Activated CD4-positive, alpha-beta T cell treated with anti-CD3 and anti-CD28 coated beads, Interleukin-2, amount 10 ng/mL, durations not matched to agents 24 days and 14 days (primary cell): ENCODE data around the gene GOLGA6L26. TPM values are rescaled to one million over a fixed set of nuclear protein-coding genes. Genes with fewer than 3 reads are reported as not detected.
"Not testable (repeated sequence)": the region's sequence is repeated elsewhere in the genome, so short reads cannot be mapped to it uniquely, and the experiment has no call there.

Experiments used
- DNase-seq: peaks from one replicate; pipeline ENCODE4 v3.0.0; 2022
- H3K27ac Mint-ChIP-seq: one replicate; pipeline ENCODE4 v1.8.0; 2022; ENCODE audit warnings: mild to moderate bottlenecking, mixed read lengths
- H3K27me3 Mint-ChIP-seq: one replicate; pipeline ENCODE4 v1.8.0; 2022; ENCODE audit warnings: mixed read lengths
- H3K36me3 Mint-ChIP-seq: one replicate; pipeline ENCODE4 v1.8.0; 2022; ENCODE audit warnings: low read depth, mild to moderate bottlenecking, mixed read lengths
- H3K4me1 Mint-ChIP-seq: one replicate; pipeline ENCODE4 v1.8.0; 2021; ENCODE audit warnings: mixed read lengths
- H3K4me3 Mint-ChIP-seq: one replicate; pipeline ENCODE4 v1.8.0; 2022; ENCODE audit warnings: mild to moderate bottlenecking, moderate library complexity, mixed read lengths
- H3K9me3 Mint-ChIP-seq: one replicate; pipeline ENCODE4 v1.8.0; 2021; ENCODE audit warnings: mixed read lengths
- intact Hi-C: fragments of 100-400 bp; cut with micrococcal nuclease; formaldehyde crosslinking; loops from one replicate; pipeline ENCODE4 v1.15.1; 2023
- total RNA-seq: library from RNA; stranded (reverse); gene quantifications from 2 replicates; pipeline ENCODE4 v1.2.3, GENCODE V29; 2022

GOLGA6L26 gene
- total RNA-seq, 1 donor from 2014 or later = not detected

DNA sequence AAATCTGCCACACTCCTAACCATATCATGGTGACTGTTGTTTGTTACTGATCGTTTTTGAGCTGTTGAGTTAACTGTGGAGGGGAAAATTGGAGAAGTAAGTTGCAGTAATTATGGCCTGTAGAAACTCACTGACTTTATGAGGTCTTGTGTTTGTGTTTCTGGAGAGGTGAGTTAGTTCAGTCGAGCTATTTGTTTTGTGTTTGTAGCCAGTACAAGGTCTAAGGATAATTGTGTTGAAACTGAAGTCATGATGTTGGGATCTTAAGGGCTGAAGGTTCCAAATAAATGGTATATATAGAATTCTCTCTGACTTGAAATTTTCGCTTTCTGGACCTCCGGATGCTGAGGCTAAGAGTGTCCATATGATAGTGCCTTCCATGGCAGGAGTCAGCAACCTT is 29.2 kb downstream of the GOLGA6L26 start:
- H3K4me1 Mint-ChIP-seq = peaks cover 26% of the 10 kb centered on the region
- H3K27me3 Mint-ChIP-seq, intact Hi-C loops, H3K9me3 Mint-ChIP-seq: not testable (repeated sequence)
- peak overlapping the region; percentile 99 for H3K4me3 Mint-ChIP-seq
- H3K36me3 Mint-ChIP-seq = peaks cover 20% of the 10 kb centered on the region
- DNase-seq = peak; percentile 15
- peak overlapping the region; percentile 3 for H3K27ac Mint-ChIP-seq

DNA sequence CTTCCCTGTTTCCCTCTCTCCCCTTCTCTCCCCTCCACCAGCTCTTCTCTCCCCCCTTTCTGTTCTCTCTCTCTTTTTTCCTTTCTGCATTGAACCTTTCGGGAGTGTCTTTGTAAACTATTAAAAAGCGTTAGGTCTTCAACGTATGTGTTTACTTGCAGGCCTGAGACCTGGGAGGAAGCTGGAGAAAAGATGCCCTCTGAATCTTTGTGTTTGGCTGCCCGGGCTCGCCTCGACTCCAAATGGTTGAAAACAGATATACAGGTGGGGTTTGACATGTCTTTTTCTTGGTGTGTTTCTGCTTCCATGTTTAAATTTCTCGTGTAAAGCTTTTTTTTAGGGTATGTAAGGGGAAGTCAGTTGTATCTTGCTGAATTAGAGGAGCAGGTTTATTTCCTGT is 29.7 kb downstream of the GOLGA6L26 start:
- H3K27me3 Mint-ChIP-seq, intact Hi-C loops, H3K9me3 Mint-ChIP-seq: not testable (repeated sequence)
- Mint-ChIP-seq H3K4me3 (peak overlapping the region; percentile 99), H3K36me3 (peaks cover 15% of the 10 kb centered on the region), H3K27ac (peak overlapping the region; percentile 95), H3K4me1 (peaks cover 26% of the 10 kb centered on the region)
- DNase-seq = peak; percentile 66

GRCh38 chr15:23303654-23304053 is 30.3 kb downstream of the GOLGA6L26 start:
- peak overlapping the region; percentile 95 for H3K27ac Mint-ChIP-seq
- H3K36me3 Mint-ChIP-seq = peaks cover 14% of the 10 kb centered on the region
- H3K4me1 Mint-ChIP-seq = peaks cover 26% of the 10 kb centered on the region
- H3K27me3 Mint-ChIP-seq, H3K9me3 Mint-ChIP-seq, intact Hi-C loops: not testable (repeated sequence)
- peak overlapping the region; percentile 99 for H3K4me3 Mint-ChIP-seq
- peak; percentile 88 for DNase-seq

DNA sequence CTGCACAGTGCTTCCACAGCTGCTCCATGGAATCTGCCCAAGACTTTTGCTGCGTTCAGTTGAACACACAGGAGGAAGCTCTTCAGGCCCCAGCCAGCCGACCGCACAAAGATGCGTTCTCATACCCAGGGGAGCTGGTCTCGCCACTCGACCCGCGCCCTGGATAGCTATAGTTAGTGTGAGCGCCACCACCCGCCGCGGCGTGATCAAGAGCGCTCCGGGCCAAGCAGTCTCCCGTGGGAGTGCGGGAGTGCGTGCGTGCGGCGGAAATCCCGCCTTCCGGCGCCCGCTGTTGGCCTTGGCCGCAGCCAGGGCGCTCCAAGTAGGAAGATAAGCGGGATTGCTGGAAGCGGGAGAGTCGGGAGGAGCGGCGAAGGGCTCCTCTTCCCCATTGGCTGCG is 30.8 kb downstream of the GOLGA6L26 start:
- H3K4me1 Mint-ChIP-seq = peaks cover 22% of the 10 kb centered on the region

More for the DNA sequence above, 30.8 kb downstream of the GOLGA6L26 start:
- H3K4me3 Mint-ChIP-seq, DNase-seq, intact Hi-C loops, H3K27ac Mint-ChIP-seq, H3K9me3 Mint-ChIP-seq, H3K27me3 Mint-ChIP-seq: not testable (repeated sequence)
- H3K36me3 Mint-ChIP-seq = peaks cover 14% of the 10 kb centered on the region

Other genes with a start within 250 kb of the GOLGA6L26 start
- not detected in 2 replicates for gene GOLGA6L1, start 197.4 kb downstream of the GOLGA6L26 start, total RNA-seq
- gene GOLGA8S, start 20.6 kb upstream of the GOLGA6L26 start, total RNA-seq = 0.07 TPM in 2 replicates
- not detected in 2 replicates for gene GOLGA6L2, start 113.0 kb upstream of the GOLGA6L26 start, total RNA-seq
- gene MKRN3, start 231.5 kb upstream of the GOLGA6L26 start, total RNA-seq = 1.5 and 2.1 TPM in 2 replicates